ENCODE measurements around the gene LRRC18.

LRRC18 gene

DNA sequence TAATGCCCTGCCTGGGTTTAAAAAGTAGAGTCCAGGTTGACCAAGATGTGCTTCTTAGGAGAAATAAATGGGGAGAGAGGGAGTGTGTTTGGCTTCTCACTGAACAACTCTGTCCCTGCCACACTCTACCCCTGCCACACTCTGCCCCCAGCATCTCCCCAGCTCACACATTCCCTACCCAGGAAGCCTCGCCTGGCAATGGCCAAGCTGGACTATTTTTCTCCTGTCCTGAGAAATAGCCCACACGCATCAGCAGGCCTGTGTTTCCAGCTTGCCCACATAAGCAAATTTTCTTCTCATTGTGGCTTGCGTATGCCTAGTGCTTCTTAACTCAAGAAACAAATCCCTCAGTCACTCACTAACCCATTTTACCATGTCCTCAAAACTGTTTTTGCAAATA, 1.8 kb downstream of the LRRC18 start:
- no peaks in the 10 kb centered on the region for H3K4me1 Mint-ChIP-seq (ENCODE audit: low read depth)
- H3K27ac Mint-ChIP-seq = no peak overlapping the region
- no peak overlapping the region for H3K4me3 Mint-ChIP-seq
- no peaks in the 10 kb centered on the region for H3K9me3 Mint-ChIP-seq (ENCODE audit: low read depth)
- H3K36me3 Mint-ChIP-seq = no peaks in the 10 kb centered on the region
- no peaks in the 10 kb centered on the region for H3K27me3 Mint-ChIP-seq

DNA sequence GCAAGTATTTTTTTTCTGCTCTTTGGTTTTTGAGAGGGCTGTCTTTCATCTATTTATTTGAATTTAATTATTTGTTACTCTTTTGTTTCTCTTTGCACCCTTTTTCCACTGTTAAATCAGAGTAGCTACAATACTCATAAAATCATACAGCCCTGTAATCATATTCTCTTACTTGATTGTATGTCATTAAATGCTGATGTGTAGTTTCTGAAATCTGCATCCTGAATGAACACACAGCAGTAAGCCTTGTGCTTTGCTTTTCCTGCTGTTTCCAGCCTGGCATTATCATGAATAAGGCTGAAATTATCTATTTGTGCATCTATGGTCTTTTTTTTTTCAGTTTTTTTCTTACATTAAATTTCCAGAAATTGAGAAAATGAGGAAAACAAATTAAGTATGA, 4.1 kb downstream of the LRRC18 start:
- no peaks in the 10 kb centered on the region for H3K4me1 Mint-ChIP-seq (ENCODE audit: low read depth)
- no peak overlapping the region for H3K27ac Mint-ChIP-seq
- H3K36me3 Mint-ChIP-seq = no peaks in the 10 kb centered on the region
- no peak overlapping the region for H3K4me3 Mint-ChIP-seq
- no peaks in the 10 kb centered on the region for H3K27me3 Mint-ChIP-seq
- H3K9me3 Mint-ChIP-seq (ENCODE audit: low read depth) = no peaks in the 10 kb centered on the region

DNA sequence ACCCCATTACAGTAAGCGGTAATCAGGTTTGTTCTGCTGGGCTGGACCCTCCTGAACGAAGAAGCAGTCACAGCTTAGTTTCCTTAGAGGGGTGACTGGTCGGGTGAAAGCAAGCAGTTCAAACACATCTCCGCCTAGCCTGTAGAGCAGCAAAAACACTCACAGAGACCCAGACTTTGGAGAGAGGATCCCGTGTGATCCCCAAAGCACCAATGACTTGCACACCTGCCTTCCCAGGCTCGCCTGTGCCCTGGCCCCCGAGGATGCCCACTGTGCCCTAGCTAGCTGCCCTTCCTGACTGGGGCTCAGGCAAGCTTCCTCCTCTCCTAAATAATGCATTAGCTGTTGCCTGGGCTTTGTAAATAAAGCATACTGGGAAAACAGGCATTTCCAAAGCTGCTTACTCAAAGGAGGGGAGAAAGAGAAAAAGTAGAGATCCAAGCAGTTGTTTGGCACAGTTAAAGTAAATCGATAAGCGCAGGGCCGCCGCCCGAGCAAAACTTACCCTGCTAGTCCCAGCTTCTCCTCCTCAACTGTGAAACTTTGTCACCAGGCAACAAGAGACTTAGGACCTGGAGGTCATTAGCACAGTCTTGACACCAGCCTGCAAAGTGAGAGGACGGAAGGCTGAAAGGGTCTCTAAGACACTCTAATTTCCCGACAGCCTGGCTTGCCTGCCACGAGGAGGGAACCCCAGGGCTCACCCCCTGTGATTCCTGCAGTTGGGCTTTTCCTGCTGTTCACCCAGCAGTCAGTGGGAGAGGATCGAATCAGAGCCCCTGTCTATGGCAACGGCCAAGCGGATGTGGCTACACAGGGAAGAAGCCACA, 4.8 kb downstream of the LRRC18 start:
- Mint-ChIP-seq H3K4me3 (no peak overlapping the region), H3K9me3 (ENCODE audit: low read depth) (no peaks in the 10 kb centered on the region), H3K36me3 (no peaks in the 10 kb centered on the region), H3K27ac (no peak overlapping the region), H3K27me3 (no peaks in the 10 kb centered on the region), H3K4me1 (ENCODE audit: low read depth) (no peaks in the 10 kb centered on the region)

DNA sequence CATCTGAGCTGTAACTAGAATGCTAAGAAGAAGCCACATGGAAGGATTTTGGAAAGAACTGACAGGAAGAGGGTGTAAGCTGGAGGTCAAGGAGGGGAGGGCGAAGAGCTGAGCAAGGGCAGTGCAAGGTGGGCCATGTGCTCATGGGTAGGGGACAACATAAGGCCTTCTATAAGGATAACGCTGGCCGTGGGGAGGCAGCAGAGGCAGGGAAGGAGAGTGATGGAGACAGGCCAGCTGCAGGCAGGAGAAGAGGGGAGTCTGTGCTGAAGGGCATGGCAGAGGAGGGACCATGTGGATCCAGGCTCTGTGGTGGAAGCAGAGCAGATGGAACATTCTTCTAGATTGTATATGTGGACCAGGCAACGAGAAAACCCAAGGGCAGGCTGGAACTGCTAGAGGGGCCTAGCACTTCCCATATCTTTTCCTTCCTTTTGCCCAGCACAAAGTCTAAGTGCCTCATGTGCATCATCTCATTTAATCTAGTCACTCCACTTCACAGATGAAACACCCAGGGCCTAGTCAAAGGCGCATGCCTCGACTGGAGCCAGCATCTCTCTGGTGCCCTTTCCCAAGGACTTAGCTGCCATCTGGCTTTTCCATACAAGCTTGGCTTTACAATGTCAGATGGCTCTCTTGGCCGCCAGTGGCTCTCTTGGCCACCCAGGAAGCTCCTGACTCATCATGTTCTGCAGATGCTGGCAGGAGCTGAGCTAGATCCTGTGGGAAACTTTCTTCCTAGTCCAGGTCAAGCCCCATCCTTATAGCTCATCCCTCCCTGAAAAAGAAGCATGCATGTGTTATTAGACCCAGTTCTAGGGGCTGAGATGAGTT, 6.6 kb downstream of the LRRC18 start:
- no peaks in the 10 kb centered on the region for H3K27me3 Mint-ChIP-seq
- H3K36me3 Mint-ChIP-seq = no peaks in the 10 kb centered on the region
- no peaks in the 10 kb centered on the region for H3K4me1 Mint-ChIP-seq (ENCODE audit: low read depth)
- H3K4me3 Mint-ChIP-seq = no peak overlapping the region
- no peaks in the 10 kb centered on the region for H3K9me3 Mint-ChIP-seq (ENCODE audit: low read depth)
- H3K27ac Mint-ChIP-seq = no peak overlapping the region

DNA sequence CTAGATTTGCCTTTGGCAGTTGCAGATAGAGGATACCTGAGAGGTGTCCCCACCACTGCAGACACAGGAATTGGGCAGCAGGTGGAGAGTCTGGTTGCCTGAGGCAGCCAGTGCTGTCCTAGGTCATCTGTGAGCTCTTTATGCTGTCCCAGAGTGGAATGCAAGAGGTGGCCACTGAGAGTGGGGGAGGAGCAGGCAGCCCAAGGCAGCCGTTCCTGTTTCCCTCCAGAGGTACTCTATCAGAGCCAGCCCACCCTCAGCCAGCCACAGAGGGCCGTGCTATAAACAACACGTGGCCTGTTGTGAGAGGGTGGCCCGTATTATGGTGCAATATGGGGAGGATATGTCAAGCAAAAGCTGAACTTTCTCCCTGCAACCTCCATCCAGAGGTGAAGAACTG, 8.5 kb downstream of the LRRC18 start:
- Mint-ChIP-seq H3K36me3 (no peaks in the 10 kb centered on the region), H3K27ac (no peak overlapping the region), H3K4me1 (ENCODE audit: low read depth) (no peaks in the 10 kb centered on the region), H3K4me3 (no peak overlapping the region), H3K9me3 (ENCODE audit: low read depth) (no peaks in the 10 kb centered on the region), H3K27me3 (no peaks in the 10 kb centered on the region)

DNA sequence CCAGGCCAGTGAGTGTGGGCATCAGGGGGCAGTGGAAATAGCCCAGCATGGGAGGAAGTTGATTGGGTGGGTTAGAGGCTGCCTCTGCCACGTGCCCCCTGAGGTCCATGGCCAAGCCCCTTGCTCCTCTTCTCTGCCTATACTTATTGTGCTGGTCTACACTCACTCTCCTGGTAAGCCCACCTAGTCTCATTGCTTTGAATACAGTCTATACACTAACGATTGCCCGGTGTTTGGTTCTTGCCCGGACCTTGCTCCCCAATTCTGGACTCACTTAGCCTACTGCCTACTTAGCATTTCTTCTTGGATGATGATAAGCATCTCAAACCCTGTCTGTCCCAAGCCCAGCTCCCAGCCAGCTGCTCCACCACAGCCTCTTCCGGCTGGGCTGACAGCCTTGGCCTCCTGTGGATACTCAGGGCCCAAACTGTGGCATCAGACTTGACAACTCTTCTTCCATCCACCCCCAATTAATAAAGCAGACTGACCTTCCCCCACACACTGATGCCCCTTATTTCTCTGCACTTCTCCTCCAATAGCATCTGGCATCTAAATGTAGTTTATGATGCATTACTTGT, 10.1 kb downstream of the LRRC18 start:
- H3K27ac Mint-ChIP-seq = no peak overlapping the region
- no peak overlapping the region for H3K4me3 Mint-ChIP-seq
- no peaks in the 10 kb centered on the region for H3K4me1 Mint-ChIP-seq (ENCODE audit: low read depth)
- no peaks in the 10 kb centered on the region for H3K9me3 Mint-ChIP-seq (ENCODE audit: low read depth)
- H3K36me3 Mint-ChIP-seq = no peaks in the 10 kb centered on the region
- H3K27me3 Mint-ChIP-seq = no peaks in the 10 kb centered on the region

DNA sequence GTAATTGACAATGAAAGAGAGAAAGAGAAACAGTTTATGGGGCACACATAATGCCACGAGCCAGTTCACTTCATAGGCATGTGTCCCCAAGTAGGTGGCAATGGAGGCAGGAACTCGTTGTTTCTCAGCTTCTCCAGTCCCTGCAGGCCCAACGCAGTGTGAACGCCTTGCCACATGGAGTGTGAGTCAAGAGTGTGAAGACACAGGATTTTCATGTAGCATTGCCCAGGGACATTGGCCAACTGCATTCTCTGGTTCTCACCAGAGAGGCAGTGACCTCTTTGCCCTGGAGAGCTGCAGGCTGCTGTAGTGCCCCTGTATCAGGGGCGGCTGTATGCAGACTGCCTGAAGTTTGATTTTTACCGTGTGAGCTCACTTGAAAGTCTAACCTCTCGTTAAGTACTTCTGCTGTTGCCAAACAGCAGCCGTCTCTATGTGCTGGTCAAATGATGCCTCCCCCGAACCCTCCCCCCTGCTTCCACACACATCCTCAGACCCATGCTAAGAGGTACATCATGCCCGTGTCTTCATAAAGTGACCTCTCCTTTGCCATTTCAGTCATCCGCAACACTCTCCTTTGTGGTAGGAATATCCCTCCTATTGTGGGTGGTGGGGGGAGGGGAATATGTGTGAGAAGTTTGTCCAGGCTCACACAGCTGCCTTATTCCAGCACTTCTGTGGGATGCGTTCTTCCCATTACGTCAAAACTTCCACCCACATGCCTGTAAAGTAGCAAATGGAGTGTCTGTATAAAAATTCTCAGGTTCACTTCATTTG, 12.7 kb downstream of the LRRC18 start:
- no peak overlapping the region for H3K27ac Mint-ChIP-seq
- H3K9me3 Mint-ChIP-seq (ENCODE audit: low read depth) = no peaks in the 10 kb centered on the region
- H3K36me3 Mint-ChIP-seq = no peaks in the 10 kb centered on the region
- no peaks in the 10 kb centered on the region for H3K27me3 Mint-ChIP-seq
- no peak overlapping the region for H3K4me3 Mint-ChIP-seq
- H3K4me1 Mint-ChIP-seq (ENCODE audit: low read depth) = no peaks in the 10 kb centered on the region

DNA sequence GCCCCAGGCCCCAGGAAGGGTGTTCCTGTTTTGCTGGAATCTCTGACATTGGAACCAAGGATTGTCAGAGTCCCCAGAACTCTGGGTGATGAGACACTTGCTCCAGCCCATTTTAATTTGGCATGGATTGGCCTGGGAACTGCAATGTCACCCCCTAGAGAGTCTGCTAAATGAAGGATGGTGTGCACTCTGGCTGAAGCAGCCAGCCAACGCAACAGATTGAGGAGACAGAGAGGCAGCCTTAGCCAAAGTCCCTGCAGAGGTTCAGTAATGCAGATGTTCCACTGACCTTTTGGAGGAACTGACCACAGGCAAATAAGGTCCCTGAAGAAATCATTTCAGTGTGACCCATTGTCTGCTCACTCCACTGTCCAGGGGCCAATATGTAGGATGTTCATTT, 13.4 kb downstream of the LRRC18 start:
- Mint-ChIP-seq H3K27ac (no peak overlapping the region), H3K36me3 (no peaks in the 10 kb centered on the region), H3K4me1 (ENCODE audit: low read depth) (no peaks in the 10 kb centered on the region), H3K4me3 (no peak overlapping the region), H3K27me3 (no peaks in the 10 kb centered on the region), H3K9me3 (ENCODE audit: low read depth) (no peaks in the 10 kb centered on the region)

DNA sequence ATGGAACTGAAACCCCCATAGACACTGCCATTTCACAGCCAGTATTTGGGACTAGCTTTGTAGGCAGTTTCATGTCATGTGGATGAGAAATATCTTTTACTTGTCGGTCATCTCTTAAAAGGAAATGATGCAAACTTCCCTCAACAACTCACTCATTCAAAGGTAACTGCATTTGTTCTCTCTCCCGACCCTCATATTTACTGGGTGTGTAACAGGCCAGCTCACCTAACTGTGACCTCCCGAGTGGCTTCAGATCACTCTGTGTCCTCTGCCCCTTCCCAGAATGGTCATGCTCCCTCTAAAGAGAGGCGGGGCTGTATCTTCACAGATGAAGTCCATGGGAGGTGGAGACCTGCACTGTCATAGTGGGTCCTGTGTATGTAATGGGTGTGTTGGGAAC, 14.7 kb downstream of the LRRC18 start:
- Mint-ChIP-seq H3K9me3 (ENCODE audit: low read depth) (no peaks in the 10 kb centered on the region), H3K4me3 (no peak overlapping the region), H3K36me3 (no peaks in the 10 kb centered on the region), H3K27me3 (no peaks in the 10 kb centered on the region), H3K27ac (no peak overlapping the region), H3K4me1 (ENCODE audit: low read depth) (no peaks in the 10 kb centered on the region)

DNA sequence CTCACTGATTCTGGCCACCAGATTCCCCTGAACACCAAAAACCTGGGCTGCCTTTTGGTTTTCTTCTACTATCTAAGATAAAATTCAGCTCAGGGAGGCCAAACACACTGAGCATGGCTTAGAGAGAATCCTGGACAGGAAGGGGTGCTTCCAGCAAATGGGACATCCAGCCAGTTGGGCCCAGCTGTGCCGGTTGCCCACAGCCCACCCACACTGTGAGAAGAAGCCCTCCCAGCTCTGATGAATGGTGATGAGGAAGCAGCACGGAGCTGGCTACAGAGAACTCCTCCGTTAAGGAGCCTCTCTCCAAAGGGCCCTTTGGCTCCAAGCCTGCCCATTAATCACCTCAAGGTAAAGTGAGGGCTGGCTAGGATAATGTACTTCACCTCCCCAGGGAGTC, 15.9 kb downstream of the LRRC18 start:
- Mint-ChIP-seq H3K4me1 (ENCODE audit: low read depth) (no peaks in the 10 kb centered on the region), H3K9me3 (ENCODE audit: low read depth) (no peaks in the 10 kb centered on the region), H3K36me3 (no peaks in the 10 kb centered on the region), H3K27ac (no peak overlapping the region), H3K4me3 (no peak overlapping the region), H3K27me3 (no peaks in the 10 kb centered on the region)

DNA sequence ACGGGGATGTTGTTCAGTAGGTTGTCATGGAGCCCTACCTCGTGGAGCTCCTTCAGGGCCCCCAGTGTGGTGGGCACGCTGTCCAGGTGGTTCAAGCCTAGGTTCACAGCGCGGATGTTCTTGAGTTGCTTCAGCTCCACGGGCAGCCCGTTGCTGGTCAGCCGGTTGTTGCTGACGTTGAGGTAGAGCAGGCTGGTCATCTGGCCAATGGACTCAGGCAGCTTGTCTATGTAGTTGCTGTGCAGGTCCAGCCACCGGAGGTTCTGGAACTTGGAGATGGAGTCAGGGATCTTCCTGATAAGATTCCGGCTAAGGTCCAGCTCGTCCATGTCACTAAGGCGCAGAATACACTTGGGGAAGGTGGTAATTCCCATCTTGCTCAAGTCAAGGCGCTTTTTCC, 26.0 kb downstream of the LRRC18 start:
- H3K27me3 Mint-ChIP-seq = no peaks in the 10 kb centered on the region
- H3K9me3 Mint-ChIP-seq (ENCODE audit: low read depth) = no peaks in the 10 kb centered on the region
- H3K4me1 Mint-ChIP-seq (ENCODE audit: low read depth) = no peaks in the 10 kb centered on the region
- H3K36me3 Mint-ChIP-seq = no peaks in the 10 kb centered on the region
- H3K4me3 Mint-ChIP-seq = no peak overlapping the region
- no peak overlapping the region for H3K27ac Mint-ChIP-seq

DNA sequence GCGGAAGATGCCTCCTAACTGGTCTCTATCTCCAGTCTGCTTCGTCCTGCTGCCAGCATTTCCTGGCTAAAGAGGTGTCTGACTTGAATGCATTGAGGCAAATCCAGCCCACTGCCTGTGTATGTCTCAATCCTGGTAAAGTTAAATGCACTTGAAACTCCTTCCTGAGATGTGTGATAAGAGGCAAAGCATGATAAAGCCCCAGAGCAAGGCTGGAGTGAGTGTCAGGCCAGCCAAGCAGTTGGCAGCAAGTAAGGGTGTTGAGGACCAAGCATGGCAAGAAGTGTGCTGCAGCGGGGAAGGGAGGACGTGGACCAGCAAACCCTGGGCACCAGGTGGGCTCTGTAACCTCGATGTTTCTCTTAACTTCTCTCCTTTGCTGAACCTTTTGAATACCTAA, 29.1 kb downstream of the LRRC18 start:
- H3K27ac Mint-ChIP-seq = no peak overlapping the region
- H3K9me3 Mint-ChIP-seq (ENCODE audit: low read depth) = no peaks in the 10 kb centered on the region
- H3K36me3 Mint-ChIP-seq = no peaks in the 10 kb centered on the region
- H3K4me1 Mint-ChIP-seq (ENCODE audit: low read depth) = no peaks in the 10 kb centered on the region
- no peak overlapping the region for H3K4me3 Mint-ChIP-seq
- no peaks in the 10 kb centered on the region for H3K27me3 Mint-ChIP-seq

DNA sequence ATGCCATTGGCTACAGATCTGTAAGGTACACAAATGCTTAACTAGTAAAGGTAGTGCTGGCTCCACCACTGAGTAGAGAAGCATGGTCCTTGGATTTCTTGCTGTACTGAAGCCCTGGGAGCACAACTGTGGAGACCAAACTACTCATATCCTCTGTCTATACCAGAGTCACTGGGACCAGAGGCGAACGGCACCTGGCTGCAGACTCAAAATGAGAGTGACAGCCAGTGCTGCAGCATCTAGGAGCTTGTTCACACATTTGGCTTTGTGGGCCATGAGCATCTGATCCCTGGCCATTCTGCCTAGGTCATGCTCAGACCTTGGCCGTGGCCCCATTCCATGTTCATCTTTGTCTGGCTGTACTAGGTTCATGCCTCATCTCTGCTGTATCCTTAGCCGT, 31.9 kb downstream of the LRRC18 start:
- no peaks in the 10 kb centered on the region for H3K4me1 Mint-ChIP-seq (ENCODE audit: low read depth)
- H3K4me3 Mint-ChIP-seq = no peak overlapping the region
- H3K27me3 Mint-ChIP-seq = no peaks in the 10 kb centered on the region
- no peaks in the 10 kb centered on the region for H3K9me3 Mint-ChIP-seq (ENCODE audit: low read depth)
- H3K27ac Mint-ChIP-seq = no peak overlapping the region
- H3K36me3 Mint-ChIP-seq = no peaks in the 10 kb centered on the region

DNA sequence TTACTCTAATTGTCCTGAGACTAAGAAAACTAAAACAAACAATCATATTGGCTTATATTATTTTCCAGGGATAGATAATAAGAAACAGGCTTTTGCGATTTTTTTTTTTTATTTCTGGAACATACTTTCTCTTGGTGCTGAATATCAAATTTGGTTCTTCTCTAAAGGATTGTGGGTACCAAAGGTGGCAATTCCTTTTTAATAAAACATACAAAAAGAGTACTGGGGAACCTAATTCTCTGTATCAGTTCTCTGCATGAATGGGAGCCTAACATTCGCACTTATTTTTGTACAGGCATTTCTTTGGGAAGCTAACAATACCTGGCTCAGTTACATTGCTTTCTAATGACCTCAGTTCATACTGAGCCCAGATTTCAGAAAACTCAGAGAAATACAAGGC, 32.8 kb downstream of the LRRC18 start:
- no peaks in the 10 kb centered on the region for H3K27me3 Mint-ChIP-seq
- H3K9me3 Mint-ChIP-seq (ENCODE audit: low read depth) = no peaks in the 10 kb centered on the region
- no peaks in the 10 kb centered on the region for H3K4me1 Mint-ChIP-seq (ENCODE audit: low read depth)
- no peak overlapping the region for H3K27ac Mint-ChIP-seq
- H3K36me3 Mint-ChIP-seq = no peaks in the 10 kb centered on the region
- no peak overlapping the region for H3K4me3 Mint-ChIP-seq

DNA sequence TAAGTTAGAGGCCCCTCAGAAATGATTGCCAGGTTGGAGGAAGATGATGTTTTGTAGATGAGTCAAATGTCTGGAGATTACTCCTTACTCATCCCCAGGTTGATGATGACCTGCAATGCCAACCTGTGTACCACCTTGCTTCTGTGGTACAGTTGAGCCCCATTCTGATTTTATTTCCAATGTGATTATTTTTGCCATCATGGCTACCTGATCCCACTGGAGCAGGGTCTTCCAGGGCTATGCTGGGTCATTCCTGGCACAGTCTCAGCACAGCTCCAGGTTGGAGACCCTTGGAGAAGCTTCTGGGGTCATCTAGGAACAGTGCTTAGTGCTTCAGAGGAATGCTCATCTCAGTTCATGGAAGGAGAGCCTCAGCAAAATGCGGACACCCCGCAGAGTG, 34.3 kb downstream of the LRRC18 start:
- H3K9me3 Mint-ChIP-seq (ENCODE audit: low read depth) = no peaks in the 10 kb centered on the region
- no peak overlapping the region for H3K4me3 Mint-ChIP-seq
- H3K4me1 Mint-ChIP-seq (ENCODE audit: low read depth) = no peaks in the 10 kb centered on the region
- no peaks in the 10 kb centered on the region for H3K27me3 Mint-ChIP-seq
- no peak overlapping the region for H3K27ac Mint-ChIP-seq
- H3K36me3 Mint-ChIP-seq = no peaks in the 10 kb centered on the region
